SIG-M5 treated with dmso at 0.1 percent for 504 hours (cell line): ENCODE data around the gene SLC35B2.

ENCODE experiments used
- DNase-seq: peaks from one replicate; lab custom pipeline; 2025; ENCODE audit not compliant: unreplicated experiment; lab: John Stamatoyannopoulos, UW

The SLC35B2 gene

GRCh38 chr6:44286285-44286565 is 28.9 kb upstream of the SLC35B2 start:
- no peak for DNase-seq

- DNase-seq = peak; percentile 16
Observed at GRCh38 chr6:44285552-44286284, 28.4 kb upstream of the SLC35B2 start.

GRCh38 chr6:44284867-44285266 is 27.5 kb upstream of the SLC35B2 start:
- DNase-seq = no peak

- DNase-seq = peak; percentile 45
Observed at GRCh38 chr6:44284121-44284520, 26.8 kb upstream of the SLC35B2 start.

- no peak for DNase-seq
Observed at GRCh38 chr6:44278774-44279697, 21.7 kb upstream of the SLC35B2 start.

- no peak for DNase-seq
Observed at GRCh38 chr6:44278315-44278714, 21.0 kb upstream of the SLC35B2 start.

GRCh38 chr6:44277763-44278162 is 20.4 kb upstream of the SLC35B2 start:
- DNase-seq = no peak

GRCh38 chr6:44276667-44277640 is 19.6 kb upstream of the SLC35B2 start:
- no peak for DNase-seq

GRCh38 chr6:44275749-44276648 is 18.7 kb upstream of the SLC35B2 start:
- no peak for DNase-seq

GRCh38 chr6:44275271-44275748 is 18.0 kb upstream of the SLC35B2 start:
- DNase-seq = no peak

GRCh38 chr6:44273617-44274016 is 16.3 kb upstream of the SLC35B2 start:
- no peak for DNase-seq

GRCh38 chr6:44272999-44273566 is 15.8 kb upstream of the SLC35B2 start:
- DNase-seq = no peak

GRCh38 chr6:44272529-44272928 is 15.2 kb upstream of the SLC35B2 start:
- DNase-seq = no peak

- no peak for DNase-seq
Observed at GRCh38 chr6:44271914-44272313, 14.6 kb upstream of the SLC35B2 start.

- no peak for DNase-seq
Observed at GRCh38 chr6:44271406-44271723, 14.0 kb upstream of the SLC35B2 start.

- no peak for DNase-seq
Observed at GRCh38 chr6:44270526-44271405, 13.4 kb upstream of the SLC35B2 start.

- DNase-seq = no peak
Observed at GRCh38 chr6:44269921-44270525, 12.7 kb upstream of the SLC35B2 start, which contains the start of gene TMEM151B. Gene TMEM151B (plus strand): TSS chr6:44270450. CDS start chr6:44270743, 293 bp downstream.

- peak; percentile 15 for DNase-seq
Observed at GRCh38 chr6:44269178-44269920, 12.0 kb upstream of the SLC35B2 start.
